ENCODE data around the gene COL1A1.

DNA sequence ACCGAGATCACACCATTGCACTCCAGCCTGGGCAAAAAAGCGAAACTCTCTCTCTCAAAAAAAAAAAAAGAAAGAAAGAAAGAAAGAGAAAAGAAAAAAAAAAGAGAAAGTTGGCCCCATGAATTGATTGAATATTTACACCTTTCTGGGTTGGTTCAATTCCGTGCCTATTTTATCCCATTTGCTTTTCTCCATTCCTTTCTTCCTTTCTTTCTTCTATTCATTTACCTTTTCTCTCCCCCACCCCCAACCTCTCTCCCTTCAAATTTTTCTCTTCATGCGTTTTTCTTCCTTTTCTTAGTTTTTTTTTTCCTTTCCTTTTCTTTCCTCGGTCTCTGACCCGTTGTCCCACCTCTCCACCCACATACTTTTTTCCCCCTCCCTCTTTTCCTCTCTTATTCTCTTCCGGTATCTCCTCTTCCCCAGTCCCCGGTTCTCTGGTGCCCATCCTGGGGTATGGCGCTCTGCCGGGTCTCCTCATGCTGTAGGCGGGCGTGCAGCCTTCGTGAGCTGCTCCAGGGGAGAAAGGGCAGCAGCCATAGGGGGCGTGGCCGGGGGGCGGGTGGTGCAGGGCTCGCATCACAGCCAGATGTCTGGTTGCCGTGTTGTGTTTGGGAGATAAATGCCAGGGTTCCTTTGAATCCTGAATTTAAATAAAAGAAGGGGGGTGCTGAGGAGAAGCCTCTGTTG lies 5.3 kb upstream of the COL1A1 start:
- TF ChIP-seq EZH2 (IDR thresholded peaks at IDR 0.05; ENCODE audit: insufficient read depth, poor library complexity, severe bottlenecking) = no peak
- no peak for TF ChIP-seq EZH2phosphoT487 (IDR thresholded peaks at IDR 0.05; ENCODE audit: insufficient read depth, low read depth)
